Measurements from ENCODE around the gene TLR2. TPM values are rescaled to one million over a fixed set of nuclear protein-coding genes. Genes with fewer than 3 reads are reported as not detected.

Gene TLR2
- total and polyA plus RNA-seq, 10 of the 15 experiments (the other 5 are each of a cell fraction or from before 2014, with no cell fraction given), result under 0.01 to 0.19 (median 0.06) TPM; not detected in 4

GRCh38 chr4:153704522-153704921, 20.4 kb downstream of the TLR2 start:
- H4K20me1 ChIP-seq (ENCODE audit: control insufficient read depth, insufficient read depth), result no peaks in the 10 kb centered on the region
- no TSS peak for BruUV-seq (replicated peaks)
- in situ Hi-C loops (cut with MboI), result no loop called here

More at GRCh38 chr4:153704522-153704921, 20.4 kb downstream of the TLR2 start:
- H3K27ac ChIP-seq (ENCODE audit: control insufficient read depth, insufficient read depth), result no peak overlapping the region
- TF ChIP-seq MYB (IDR thresholded peaks at IDR 0.05; ENCODE audit: borderline replicate concordance, low read depth, low read length) (no peak), ZNF687 (IDR thresholded peaks at IDR 0.05) (no peak), SREBF2 (IDR thresholded peaks at IDR 0.05; ENCODE audit: low read length) (no peak), ZNF217 (IDR thresholded peaks at IDR 0.05) (no peak), SIX5 (IDR thresholded peaks at IDR 0.05; ENCODE audit: low read depth, low read length, severe bottlenecking) (no peak), ZNF592 (IDR thresholded peaks at IDR 0.05) (no peak)
- H3K79me2 ChIP-seq (ENCODE audit: control insufficient read depth, insufficient read depth, low read length), result no peaks in the 10 kb centered on the region
- SMC1A ChIA-PET (ENCODE audit: uncharacterized antibody, unreplicated experiment), result no interaction called here
- ATAC-seq, result no peak
- RAD21 ChIA-PET (ENCODE audit: unreplicated experiment), result no interaction called here
- no peak for DNase-seq (ENCODE audit: low read depth, low spot score)
- CTCF ChIA-PET, result no interaction called here
- H3K4me1 ChIP-seq (ENCODE audit: control insufficient read depth, insufficient read depth, low read length), result no peaks in the 10 kb centered on the region; the same call in 1 of the 2 replicates
- no peaks in the 10 kb centered on the region for H3K36me3 ChIP-seq (ENCODE audit: control insufficient read depth in 2 of 2, insufficient read depth in 2 of 2, low read length in 1 of 2)
- intact Hi-C loops (cut with micrococcal nuclease; ENCODE audit: unreplicated experiment), result no loop called here
- no peak overlapping the region for H2AFZ ChIP-seq (ENCODE audit: control insufficient read depth, low read depth, low read length)
- no peaks in the 10 kb centered on the region; a peak in 1 of 4 replicates for H3K27me3 ChIP-seq (replicated peaks in 1 of 2; ENCODE audit: control insufficient read depth in 2 of 2, insufficient read depth in 2 of 2, low read length in 1 of 2)
- H3K9ac ChIP-seq (ENCODE audit: control insufficient read depth, insufficient read depth, low read length), result no peak overlapping the region
- POLR2A ChIA-PET, result no interaction called here
- FAIRE-seq, result no peak
- 66% methylated on average over 7 of the region's 7 CpGs for WGBS (ENCODE audit: insufficient coverage, insufficient replicate concordance, low lambda C conversion rate, missing lambda C conversion rate)
- no peak overlapping the region for H3K4me3 ChIP-seq
- no peaks in the 10 kb centered on the region for H3K9me3 ChIP-seq (replicated peaks; ENCODE audit: control insufficient read depth, insufficient read depth, low read length)
- H3K4me2 ChIP-seq (ENCODE audit: control insufficient read depth, insufficient read depth), result no peak overlapping the region

Data from GM12878 (cell line).